ENCODE data around the gene ICA1. TPM values are rescaled to one million over a fixed set of nuclear protein-coding genes. Genes with fewer than 3 reads are reported as not detected.

ICA1 gene
- polyA plus RNA-seq, 1 donor (not counting 4 experiments of a cell fraction or from before 2014, with no cell fraction given), result 1.9 TPM

DNA sequence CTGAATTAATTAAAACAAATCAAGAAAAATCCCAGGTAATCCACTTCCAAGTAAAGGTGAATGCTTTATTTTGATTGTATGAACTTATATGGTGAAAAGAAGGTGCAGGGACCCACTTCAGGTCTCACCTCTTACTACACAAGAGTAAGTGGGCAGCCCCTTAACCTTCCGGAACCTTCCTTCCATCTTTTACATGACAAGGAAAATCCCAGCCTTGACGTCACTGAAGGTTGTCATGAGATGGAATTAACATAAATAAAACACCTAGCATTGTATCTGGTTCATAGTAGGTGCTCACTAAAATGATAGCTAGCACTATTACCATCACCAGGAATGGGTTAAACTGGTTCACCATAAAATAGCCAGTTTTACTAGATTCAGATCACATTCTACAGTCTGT, 119.5 kb downstream of the ICA1 start:
- H3K79me2 ChIP-seq (ENCODE audit: control insufficient read depth, insufficient read depth, low read length), result no peaks in the 10 kb centered on the region
- H4K20me1 ChIP-seq (ENCODE audit: control insufficient read depth, extremely low read depth, insufficient read depth, low read length), result no peaks in the 10 kb centered on the region
- no peaks in the 10 kb centered on the region for H3K9me3 ChIP-seq (ENCODE audit: control insufficient read depth, low read depth, low read length)
- H3K4me2 ChIP-seq (ENCODE audit: control insufficient read depth, extremely low read depth, insufficient read depth, low read depth, low read length), result no peak overlapping the region
- no peaks in the 10 kb centered on the region for H3K36me3 ChIP-seq (ENCODE audit: control insufficient read depth in 2 of 2, extremely low read depth in 1 of 2, insufficient read depth in 2 of 2, low read length in 2 of 2)
- no peak overlapping the region for H2AFZ ChIP-seq (ENCODE audit: control insufficient read depth, low read length)
- TF ChIP-seq EZH2 (IDR thresholded peaks at IDR 0.05; ENCODE audit: low read length), result no peak
- TF ChIP-seq, protein P1, sequence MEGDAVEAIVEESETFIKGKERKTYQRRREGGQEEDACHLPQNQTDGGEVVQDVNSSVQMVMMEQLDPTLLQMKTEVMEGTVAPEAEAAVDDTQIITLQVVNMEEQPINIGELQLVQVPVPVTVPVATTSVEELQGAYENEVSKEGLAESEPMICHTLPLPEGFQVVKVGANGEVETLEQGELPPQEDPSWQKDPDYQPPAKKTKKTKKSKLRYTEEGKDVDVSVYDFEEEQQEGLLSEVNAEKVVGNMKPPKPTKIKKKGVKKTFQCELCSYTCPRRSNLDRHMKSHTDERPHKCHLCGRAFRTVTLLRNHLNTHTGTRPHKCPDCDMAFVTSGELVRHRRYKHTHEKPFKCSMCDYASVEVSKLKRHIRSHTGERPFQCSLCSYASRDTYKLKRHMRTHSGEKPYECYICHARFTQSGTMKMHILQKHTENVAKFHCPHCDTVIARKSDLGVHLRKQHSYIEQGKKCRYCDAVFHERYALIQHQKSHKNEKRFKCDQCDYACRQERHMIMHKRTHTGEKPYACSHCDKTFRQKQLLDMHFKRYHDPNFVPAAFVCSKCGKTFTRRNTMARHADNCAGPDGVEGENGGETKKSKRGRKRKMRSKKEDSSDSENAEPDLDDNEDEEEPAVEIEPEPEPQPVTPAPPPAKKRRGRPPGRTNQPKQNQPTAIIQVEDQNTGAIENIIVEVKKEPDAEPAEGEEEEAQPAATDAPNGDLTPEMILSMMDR (optimal IDR thresholded peaks at IDR 0.05 in 1 of 3, IDR thresholded peaks at IDR 0.05 in 1 of 3, conservative IDR thresholded peaks at IDR 0.05 in 1 of 3; ENCODE audit: extremely low read depth in 1 of 3, insufficient read depth in 2 of 3, low read length in 3 of 3), result no peak
- H3K27ac ChIP-seq (ENCODE audit: control insufficient read depth, insufficient read depth, low read length), result no peak overlapping the region
- dilution Hi-C loops (cut with MboI; ENCODE audit: extremely low pct_ligation_motif_present, low sequenced_read_pairs), result no loop called here
- no peaks in the 10 kb centered on the region for H3K4me1 ChIP-seq (ENCODE audit: control insufficient read depth, extremely low read depth, insufficient read depth, low read length)
- no peak overlapping the region for H3K4me3 ChIP-seq (ENCODE audit: control insufficient read depth in 2 of 3, extremely low read depth in 1 of 3, insufficient read depth in 2 of 3, low read depth in 1 of 3, low read length in 3 of 3)
- no peak for DNase-seq (ENCODE audit: low read depth, low spot score)
- no peak for FAIRE-seq
- no peak overlapping the region for H3K9ac ChIP-seq (ENCODE audit: control insufficient read depth, extremely low read depth, insufficient read depth, low read length)
- H3K27me3 ChIP-seq (ENCODE audit: control insufficient read depth, extremely low read depth, insufficient read depth, low read length), result no peaks in the 10 kb centered on the region
- H3K9me1 ChIP-seq (ENCODE audit: control insufficient read depth, extremely low read depth, insufficient read depth, low read length), result no peaks in the 10 kb centered on the region

DNA sequence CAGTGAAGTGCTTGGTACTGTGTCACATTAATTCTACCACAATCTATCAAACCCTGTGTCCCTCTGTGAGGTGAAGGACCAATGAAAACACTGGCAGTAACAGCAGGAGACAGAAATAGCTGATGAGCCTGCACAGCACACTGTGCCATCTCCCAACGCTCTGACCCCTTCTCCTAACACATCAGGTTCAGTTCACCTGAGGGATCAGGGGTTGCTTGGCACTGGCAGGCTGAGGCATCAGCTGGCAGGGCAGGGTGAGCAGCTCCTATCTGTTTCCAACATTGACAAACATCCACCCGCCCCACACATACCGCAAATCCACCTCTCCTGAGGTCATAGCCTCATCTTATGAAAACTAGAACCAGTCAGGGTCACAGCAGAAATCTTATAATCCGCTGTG, 120.9 kb downstream of the ICA1 start:
- no peaks in the 10 kb centered on the region for H3K79me2 ChIP-seq (ENCODE audit: control insufficient read depth, insufficient read depth, low read length)
- no peak overlapping the region for H3K27ac ChIP-seq (ENCODE audit: control insufficient read depth, insufficient read depth, low read length)
- TF ChIP-seq EZH2 (IDR thresholded peaks at IDR 0.05; ENCODE audit: low read length), result no peak
- TF ChIP-seq, protein P1 (optimal IDR thresholded peaks at IDR 0.05 in 1 of 3, IDR thresholded peaks at IDR 0.05 in 1 of 3, conservative IDR thresholded peaks at IDR 0.05 in 1 of 3; ENCODE audit: extremely low read depth in 1 of 3, insufficient read depth in 2 of 3, low read length in 3 of 3), result no peak
- DNase-seq (ENCODE audit: low read depth, low spot score), result no peak
- H3K9me3 ChIP-seq (ENCODE audit: control insufficient read depth, low read depth, low read length), result no peaks in the 10 kb centered on the region
- H2AFZ ChIP-seq (ENCODE audit: control insufficient read depth, low read length), result no peak overlapping the region
- H3K4me3 ChIP-seq (ENCODE audit: control insufficient read depth in 2 of 3, extremely low read depth in 1 of 3, insufficient read depth in 2 of 3, low read depth in 1 of 3, low read length in 3 of 3), result no peak overlapping the region
- no peaks in the 10 kb centered on the region for H3K36me3 ChIP-seq (ENCODE audit: control insufficient read depth in 2 of 2, extremely low read depth in 1 of 2, insufficient read depth in 2 of 2, low read length in 2 of 2)
- no peak for FAIRE-seq
- H4K20me1 ChIP-seq (ENCODE audit: control insufficient read depth, extremely low read depth, insufficient read depth, low read length), result no peaks in the 10 kb centered on the region
- H3K4me2 ChIP-seq (ENCODE audit: control insufficient read depth, extremely low read depth, insufficient read depth, low read depth, low read length), result no peak overlapping the region
- H3K4me1 ChIP-seq (ENCODE audit: control insufficient read depth, extremely low read depth, insufficient read depth, low read length), result no peaks in the 10 kb centered on the region
- no peak overlapping the region for H3K9ac ChIP-seq (ENCODE audit: control insufficient read depth, extremely low read depth, insufficient read depth, low read length)
- no peaks in the 10 kb centered on the region for H3K9me1 ChIP-seq (ENCODE audit: control insufficient read depth, extremely low read depth, insufficient read depth, low read length)
- dilution Hi-C loops (cut with MboI; ENCODE audit: extremely low pct_ligation_motif_present, low sequenced_read_pairs), result no loop called here
- H3K27me3 ChIP-seq (ENCODE audit: control insufficient read depth, extremely low read depth, insufficient read depth, low read length), result no peaks in the 10 kb centered on the region

All from keratinocyte (primary cell).